Measurements from ENCODE around the gene UNC13D. TPM values are rescaled to one million over a fixed set of nuclear protein-coding genes. Genes with fewer than 3 reads are reported as not detected.

Gene UNC13D
- total and polyA plus RNA-seq, 9 of the 15 experiments (the other 6 are each of a cell fraction or from before 2014, with no cell fraction given) = 0.86 to 244 (median 69.2) TPM

DNA sequence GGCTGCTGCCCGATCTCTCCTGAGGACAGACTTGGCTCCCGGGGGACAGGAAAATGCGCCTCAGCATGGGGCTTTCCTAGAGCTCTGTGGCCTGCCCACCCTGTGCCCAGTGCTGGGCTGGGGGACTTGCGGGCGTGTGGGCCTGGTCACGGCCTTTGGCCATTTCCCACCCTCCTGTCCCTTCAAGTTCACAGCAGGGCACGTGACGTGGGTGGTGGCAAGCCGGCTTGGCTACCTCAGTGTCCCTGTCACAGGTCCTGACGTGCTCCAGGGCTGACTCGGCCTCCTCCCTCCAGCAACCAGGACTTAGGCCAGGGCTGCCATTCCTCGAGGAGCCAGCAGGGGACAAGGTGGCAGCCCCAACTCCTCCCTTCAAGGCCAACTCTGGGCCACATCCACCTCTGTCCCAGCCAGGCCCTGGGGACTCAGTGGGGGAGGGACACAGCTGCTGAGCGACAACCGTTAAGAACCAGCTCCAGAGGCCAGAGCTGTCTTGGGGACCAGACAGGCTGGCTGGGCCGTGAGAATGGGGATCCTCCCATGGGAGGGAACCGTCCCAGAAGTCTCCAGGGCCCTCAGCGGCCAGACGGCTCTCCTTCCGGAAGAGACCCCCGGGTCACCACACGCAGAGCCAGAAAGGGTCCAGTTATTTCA is 981 bp upstream of the UNC13D start (continued):
- TF ChIP-seq, protein P1, sequence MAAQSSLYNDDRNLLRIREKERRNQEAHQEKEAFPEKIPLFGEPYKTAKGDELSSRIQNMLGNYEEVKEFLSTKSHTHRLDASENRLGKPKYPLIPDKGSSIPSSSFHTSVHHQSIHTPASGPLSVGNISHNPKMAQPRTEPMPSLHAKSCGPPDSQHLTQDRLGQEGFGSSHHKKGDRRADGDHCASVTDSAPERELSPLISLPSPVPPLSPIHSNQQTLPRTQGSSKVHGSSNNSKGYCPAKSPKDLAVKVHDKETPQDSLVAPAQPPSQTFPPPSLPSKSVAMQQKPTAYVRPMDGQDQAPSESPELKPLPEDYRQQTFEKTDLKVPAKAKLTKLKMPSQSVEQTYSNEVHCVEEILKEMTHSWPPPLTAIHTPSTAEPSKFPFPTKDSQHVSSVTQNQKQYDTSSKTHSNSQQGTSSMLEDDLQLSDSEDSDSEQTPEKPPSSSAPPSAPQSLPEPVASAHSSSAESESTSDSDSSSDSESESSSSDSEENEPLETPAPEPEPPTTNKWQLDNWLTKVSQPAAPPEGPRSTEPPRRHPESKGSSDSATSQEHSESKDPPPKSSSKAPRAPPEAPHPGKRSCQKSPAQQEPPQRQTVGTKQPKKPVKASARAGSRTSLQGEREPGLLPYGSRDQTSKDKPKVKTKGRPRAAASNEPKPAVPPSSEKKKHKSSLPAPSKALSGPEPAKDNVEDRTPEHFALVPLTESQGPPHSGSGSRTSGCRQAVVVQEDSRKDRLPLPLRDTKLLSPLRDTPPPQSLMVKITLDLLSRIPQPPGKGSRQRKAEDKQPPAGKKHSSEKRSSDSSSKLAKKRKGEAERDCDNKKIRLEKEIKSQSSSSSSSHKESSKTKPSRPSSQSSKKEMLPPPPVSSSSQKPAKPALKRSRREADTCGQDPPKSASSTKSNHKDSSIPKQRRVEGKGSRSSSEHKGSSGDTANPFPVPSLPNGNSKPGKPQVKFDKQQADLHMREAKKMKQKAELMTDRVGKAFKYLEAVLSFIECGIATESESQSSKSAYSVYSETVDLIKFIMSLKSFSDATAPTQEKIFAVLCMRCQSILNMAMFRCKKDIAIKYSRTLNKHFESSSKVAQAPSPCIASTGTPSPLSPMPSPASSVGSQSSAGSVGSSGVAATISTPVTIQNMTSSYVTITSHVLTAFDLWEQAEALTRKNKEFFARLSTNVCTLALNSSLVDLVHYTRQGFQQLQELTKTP (IDR thresholded peaks at IDR 0.05; ENCODE audit: low read depth in 1 of 2, partially characterized antibody in 2 of 2) = peak in 1 of 2 experiments; percentile 66
- TF ChIP-seq ZNF408 (CRISPR knock-in tag; IDR thresholded peaks at IDR 0.05; ENCODE audit: low read depth) = no peak
- TF ChIP-seq RBM17 (IDR thresholded peaks at IDR 0.05; ENCODE audit: borderline replicate concordance, low read depth, low read length) = no peak
- no peak for TF ChIP-seq ZBTB1 (CRISPR knock-in tag; IDR thresholded peaks at IDR 0.05; ENCODE audit: borderline replicate concordance, low read depth)
- no peak for TF ChIP-seq CHCHD3 (CRISPR knock-in tag; IDR thresholded peaks at IDR 0.05)
- TF ChIP-seq, protein P2, sequence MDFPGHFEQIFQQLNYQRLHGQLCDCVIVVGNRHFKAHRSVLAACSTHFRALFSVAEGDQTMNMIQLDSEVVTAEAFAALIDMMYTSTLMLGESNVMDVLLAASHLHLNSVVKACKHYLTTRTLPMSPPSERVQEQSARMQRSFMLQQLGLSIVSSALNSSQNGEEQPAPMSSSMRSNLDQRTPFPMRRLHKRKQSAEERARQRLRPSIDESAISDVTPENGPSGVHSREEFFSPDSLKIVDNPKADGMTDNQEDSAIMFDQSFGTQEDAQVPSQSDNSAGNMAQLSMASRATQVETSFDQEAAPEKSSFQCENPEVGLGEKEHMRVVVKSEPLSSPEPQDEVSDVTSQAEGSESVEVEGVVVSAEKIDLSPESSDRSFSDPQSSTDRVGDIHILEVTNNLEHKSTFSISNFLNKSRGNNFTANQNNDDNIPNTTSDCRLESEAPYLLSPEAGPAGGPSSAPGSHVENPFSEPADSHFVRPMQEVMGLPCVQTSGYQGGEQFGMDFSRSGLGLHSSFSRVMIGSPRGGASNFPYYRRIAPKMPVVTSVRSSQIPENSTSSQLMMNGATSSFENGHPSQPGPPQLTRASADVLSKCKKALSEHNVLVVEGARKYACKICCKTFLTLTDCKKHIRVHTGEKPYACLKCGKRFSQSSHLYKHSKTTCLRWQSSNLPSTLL (IDR thresholded peaks at IDR 0.05) = no peak
- TF ChIP-seq, protein P3, sequence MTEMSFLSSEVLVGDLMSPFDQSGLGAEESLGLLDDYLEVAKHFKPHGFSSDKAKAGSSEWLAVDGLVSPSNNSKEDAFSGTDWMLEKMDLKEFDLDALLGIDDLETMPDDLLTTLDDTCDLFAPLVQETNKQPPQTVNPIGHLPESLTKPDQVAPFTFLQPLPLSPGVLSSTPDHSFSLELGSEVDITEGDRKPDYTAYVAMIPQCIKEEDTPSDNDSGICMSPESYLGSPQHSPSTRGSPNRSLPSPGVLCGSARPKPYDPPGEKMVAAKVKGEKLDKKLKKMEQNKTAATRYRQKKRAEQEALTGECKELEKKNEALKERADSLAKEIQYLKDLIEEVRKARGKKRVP (CRISPR knock-in tag; IDR thresholded peaks at IDR 0.05) = no peak
- no peak for TF ChIP-seq BDP1 (IDR thresholded peaks at IDR 0.05; ENCODE audit: insufficient read depth, insufficient read length)
- TF ChIP-seq RFX5 (IDR thresholded peaks at IDR 0.05; ENCODE audit: low read depth, low read length) = no peak
- TF ChIP-seq MED1 (CRISPR knock-in tag; IDR thresholded peaks at IDR 0.05; ENCODE audit: borderline replicate concordance) = no peak
- TF ChIP-seq, protein P4, sequence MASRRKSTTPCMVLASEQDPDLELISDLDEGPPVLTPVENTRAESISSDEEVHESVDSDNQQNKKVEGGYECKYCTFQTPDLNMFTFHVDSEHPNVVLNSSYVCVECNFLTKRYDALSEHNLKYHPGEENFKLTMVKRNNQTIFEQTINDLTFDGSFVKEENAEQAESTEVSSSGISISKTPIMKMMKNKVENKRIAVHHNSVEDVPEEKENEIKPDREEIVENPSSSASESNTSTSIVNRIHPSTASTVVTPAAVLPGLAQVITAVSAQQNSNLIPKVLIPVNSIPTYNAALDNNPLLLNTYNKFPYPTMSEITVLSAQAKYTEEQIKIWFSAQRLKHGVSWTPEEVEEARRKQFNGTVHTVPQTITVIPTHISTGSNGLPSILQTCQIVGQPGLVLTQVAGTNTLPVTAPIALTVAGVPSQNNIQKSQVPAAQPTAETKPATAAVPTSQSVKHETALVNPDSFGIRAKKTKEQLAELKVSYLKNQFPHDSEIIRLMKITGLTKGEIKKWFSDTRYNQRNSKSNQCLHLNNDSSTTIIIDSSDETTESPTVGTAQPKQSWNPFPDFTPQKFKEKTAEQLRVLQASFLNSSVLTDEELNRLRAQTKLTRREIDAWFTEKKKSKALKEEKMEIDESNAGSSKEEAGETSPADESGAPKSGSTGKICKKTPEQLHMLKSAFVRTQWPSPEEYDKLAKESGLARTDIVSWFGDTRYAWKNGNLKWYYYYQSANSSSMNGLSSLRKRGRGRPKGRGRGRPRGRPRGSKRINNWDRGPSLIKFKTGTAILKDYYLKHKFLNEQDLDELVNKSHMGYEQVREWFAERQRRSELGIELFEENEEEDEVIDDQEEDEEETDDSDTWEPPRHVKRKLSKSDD (conservative IDR thresholded peaks at IDR 0.05; ENCODE audit: low read length) = no peak
- TF ChIP-seq GABPA (tag; conservative IDR thresholded peaks at IDR 0.05; ENCODE audit: low read depth) = no peak
- no peak for TF ChIP-seq KAT2B (IDR thresholded peaks at IDR 0.05; ENCODE audit: low read depth, low read length)
- peak in 1 of 2 experiments; percentile 74; a peak in 2 of 4 replicates for TF ChIP-seq HDAC1 (IDR thresholded peaks at IDR 0.05)
- no peak for TF ChIP-seq ZC3H11A (IDR thresholded peaks at IDR 0.05; ENCODE audit: low read depth, low read length)
- peak; percentile 91; the same call in 1 of the 2 replicates for TF ChIP-seq NR1H2 (CRISPR knock-in tag; IDR thresholded peaks at IDR 0.05)
- TF ChIP-seq FOXP1 (CRISPR knock-in tag; IDR thresholded peaks at IDR 0.05) = peak; percentile 81; the same call in 1 of the 2 replicates
